HG02678 (cell line): ENCODE measurements around the gene CLSTN2.

Source experiments
- ATAC-seq: cut with Tn5 transposase; IDR thresholded peaks from one replicate; pipeline ENCODE4 v1.9.1; 2021; ENCODE audit warnings: mild to moderate bottlenecking, moderate library complexity; ENCODE audit not compliant: unreplicated experiment

Gene CLSTN2

DNA sequence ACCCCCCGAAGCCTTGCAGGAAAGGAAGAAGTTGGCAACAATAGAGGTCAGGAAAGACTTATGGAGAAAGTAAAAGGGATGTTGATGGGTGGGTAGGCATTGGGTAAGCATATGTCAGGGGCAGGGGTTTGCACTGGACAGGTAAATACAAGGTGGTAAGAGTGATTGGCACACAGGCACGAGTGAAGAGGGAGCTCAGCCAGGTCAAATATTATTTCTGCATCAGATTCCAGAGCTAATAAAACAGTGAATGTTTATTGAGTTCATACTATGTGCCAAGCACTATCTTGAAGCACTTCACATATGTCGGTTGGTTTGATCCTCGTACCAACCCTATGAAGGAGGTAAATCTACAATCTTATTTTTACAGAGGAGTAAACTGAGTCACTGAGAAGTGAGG lies 6.6 kb downstream of the CLSTN2 start:
- no peak for ATAC-seq

GRCh38 chr3:139944256-139944910 lies 9.4 kb downstream of the CLSTN2 start:
- no peak for ATAC-seq

- ATAC-seq = no peak
These were observed 10.4 kb downstream of the CLSTN2 start for GRCh38 chr3:139945386-139945785.

DNA sequence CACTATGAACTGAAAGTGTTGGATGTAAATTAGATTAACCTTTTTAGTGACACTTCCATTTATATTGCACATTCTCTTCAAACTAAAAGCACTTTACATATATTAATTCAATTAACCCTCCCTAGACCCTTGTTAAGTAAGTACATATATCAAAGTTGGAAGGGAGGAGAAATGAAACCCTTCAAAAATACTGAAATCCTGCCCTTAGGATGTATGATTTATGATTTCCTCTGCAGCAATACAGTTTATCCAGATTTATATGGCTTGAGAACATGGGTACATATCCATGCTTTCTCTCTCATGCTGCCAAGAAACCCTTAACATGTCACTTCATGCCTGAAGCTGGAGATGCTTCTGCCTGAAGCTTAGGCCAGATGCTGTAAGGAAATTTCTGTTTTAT lies 11.0 kb downstream of the CLSTN2 start:
- ATAC-seq = no peak

GRCh38 chr3:139948467-139948866 lies 13.5 kb downstream of the CLSTN2 start:
- no peak for ATAC-seq

DNA sequence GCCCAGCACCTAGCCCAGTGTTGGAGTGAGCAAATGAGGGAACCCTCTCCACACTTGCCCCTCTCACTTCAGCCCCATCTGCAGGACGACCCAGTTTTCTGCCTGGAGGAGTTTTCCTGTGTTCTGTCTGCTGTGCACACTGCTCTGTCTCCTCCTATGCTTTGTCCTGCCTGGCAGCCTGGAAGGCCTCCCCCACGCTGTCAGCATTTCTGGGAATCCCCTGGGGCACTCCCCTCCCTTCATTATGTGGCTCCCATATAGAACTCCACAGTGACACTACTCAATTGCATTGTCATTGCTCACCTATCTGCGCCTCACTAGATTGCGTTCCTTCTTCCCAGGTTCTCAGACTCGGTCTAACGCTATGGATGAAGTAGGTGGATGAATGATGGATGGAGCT lies 13.9 kb downstream of the CLSTN2 start:
- no peak for ATAC-seq

DNA sequence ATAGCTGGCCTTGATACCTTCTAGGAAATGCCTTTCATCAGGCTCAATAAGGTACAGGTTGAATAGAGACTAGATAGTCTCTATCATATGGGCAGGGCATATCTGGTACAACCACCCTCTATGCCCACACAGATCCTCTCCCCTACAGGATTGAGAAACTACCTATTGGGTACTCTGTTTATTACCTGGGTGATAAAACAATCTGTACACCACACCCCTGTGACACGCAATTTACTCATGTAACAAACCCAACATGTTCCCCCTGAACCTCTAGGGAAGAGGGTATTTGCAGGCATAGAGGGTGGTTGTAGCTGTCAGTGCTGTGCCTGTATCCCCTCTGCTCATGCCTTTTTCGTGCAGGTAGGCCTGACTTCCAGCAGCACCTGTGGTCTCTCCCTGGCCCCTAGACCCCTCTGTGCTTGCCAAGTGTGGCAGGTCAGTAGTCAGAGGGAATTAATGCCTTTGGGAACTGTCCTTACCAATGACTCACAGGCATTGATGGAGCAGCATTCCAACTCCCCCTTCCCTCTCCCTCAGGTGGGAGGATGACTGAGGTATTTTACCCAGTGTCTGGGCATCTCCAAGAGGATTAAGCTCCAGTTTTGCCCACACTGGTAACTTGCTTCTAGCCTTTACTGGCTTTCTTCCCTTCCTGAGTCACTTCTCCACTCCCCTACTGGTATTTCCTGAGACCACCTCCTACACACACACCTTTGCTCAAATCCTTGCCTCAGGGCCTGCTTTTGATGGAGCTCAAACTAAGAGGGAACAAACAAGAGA lies 18.3 kb downstream of the CLSTN2 start:
- ATAC-seq = no peak

DNA sequence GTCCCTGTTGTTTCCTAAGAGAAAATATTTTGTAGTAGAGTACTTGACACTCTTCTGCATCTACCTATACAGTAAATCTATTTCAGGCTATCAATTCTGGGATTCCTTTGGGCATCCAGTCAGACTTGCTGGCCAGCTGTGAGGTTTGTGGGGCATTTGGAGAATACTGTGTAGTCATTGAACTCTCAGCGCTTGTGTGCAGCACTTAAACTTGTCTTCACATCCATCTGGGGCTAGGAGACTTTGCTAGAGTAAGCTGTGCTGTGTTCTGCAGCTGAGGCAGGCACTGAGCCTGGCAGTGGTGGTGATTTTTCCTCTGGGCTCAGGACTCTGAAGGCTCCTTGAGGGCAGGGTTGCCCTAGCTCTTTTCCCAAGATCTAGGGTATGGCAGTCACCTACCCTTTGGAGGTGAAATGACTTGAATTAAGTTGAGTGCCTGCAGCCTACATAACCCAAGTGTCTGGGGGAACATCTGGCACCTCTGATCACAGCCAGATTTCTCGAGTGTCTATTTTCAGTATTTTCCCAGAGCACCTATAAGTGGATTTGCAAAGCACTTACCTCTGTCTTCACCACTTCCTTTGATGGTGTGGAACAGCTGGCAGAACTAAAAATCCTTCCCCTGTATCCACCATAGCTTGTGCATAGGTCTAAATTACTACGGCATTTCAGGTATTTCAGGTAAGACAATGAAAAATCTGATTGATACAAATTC lies 19.3 kb downstream of the CLSTN2 start:
- ATAC-seq = no peak

DNA sequence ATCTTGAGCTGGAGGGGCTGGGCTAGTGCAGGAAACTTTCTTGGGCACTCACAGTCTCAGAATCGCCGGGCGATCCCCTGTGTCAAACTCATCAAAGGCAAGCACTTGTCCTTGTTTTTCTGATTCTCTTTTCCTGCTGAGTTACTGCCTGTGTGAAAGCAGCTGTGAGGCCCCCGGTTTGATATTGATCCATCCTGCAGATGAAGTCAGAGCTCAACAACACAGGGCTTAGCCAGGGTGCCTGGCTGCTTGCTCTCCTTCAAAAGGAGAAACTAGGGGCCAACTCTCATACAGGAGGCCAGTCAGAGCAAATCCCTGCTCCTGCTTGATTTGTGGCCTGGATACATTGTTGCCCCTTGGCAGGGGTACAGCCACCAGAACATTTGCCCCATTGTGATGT lies 22.9 kb downstream of the CLSTN2 start:
- ATAC-seq = no peak

DNA sequence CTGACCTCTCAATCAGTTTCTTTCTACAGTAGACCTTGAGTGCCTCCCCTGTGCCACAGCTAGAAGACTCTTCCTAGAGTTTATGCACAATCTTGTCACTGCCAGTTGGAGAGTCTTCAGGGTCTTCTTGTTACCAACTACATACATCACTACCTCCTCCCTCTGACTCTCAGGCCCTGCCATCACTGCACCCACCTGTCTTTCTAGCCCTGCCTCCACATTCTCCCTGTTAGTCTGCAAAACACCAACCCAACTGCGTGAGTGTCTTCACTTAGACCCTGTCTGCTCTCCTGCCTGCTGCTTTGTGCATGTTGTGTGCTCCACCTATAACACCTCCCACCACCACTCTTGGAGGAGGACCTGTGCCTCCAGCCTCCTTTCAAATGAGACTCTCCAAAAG lies 34.4 kb downstream of the CLSTN2 start:
- ATAC-seq = no peak

- no peak for ATAC-seq
These were observed 35.5 kb downstream of the CLSTN2 start for GRCh38 chr3:139970526-139970925.

GRCh38 chr3:139974809-139975425 lies 39.9 kb downstream of the CLSTN2 start:
- ATAC-seq = no peak

GRCh38 chr3:139975594-139976365 lies 40.8 kb downstream of the CLSTN2 start:
- ATAC-seq = no peak

DNA sequence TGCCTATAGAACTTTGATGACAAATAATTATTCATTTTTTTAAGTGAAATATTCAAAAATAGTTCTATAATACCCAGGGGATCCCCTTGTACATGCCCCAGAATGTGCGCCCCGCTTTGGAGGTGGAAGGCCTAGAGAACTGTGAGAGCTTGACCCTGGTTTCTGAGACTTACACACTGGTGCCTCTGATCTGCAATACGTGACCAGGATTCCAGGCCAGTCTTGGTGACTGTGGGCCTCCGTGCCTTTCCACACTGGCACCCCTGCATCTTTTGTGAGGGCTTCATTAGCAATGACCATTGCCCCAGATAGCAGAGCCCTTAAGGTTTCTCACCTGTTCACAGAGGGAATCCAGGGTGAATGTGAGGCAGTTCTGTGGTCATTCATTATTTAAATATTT lies 44.0 kb downstream of the CLSTN2 start:
- no peak for ATAC-seq

- no peak for ATAC-seq
These were observed 45.0 kb downstream of the CLSTN2 start for GRCh38 chr3:139979991-139980390.

DNA sequence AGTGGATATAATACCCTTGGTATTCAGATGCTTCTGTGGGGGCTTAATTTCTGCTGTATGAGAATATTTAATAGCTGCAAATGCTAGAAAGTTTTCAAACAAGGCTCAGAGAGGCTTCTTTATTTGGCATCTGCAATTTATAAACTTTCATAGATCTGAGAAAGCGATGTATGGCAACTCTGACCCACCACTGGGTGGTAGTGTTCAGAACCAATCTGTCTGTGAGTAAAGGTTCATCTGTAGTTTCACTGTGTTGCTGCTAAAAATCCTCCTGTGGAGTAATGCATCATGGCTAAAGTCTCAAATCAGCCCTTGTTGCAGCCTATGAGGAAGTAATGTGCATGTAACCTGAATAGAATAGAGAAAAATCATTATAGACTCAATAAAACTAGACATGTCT lies 47.4 kb downstream of the CLSTN2 start:
- ATAC-seq = no peak

DNA sequence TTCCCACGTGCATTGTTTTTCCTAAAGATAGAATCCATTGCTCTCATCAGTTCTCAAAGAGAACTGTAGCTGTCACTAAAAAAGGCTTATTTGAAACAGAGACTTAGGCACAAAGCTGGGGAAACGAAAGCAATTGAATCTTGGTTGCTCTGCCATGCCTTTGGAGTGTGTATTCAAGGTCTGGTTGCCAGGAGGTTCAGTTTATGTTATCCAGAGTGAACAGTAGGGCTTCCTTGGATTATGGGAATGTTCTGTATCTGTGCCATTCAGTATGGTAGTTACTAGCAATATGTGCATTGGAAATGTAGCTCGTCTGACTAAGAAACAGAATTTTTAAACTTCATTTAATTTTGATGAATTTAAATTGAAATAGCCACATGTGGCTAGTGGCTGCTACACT lies 50.6 kb downstream of the CLSTN2 start:
- no peak for ATAC-seq

GRCh38 chr3:139987908-139988307 lies 52.9 kb downstream of the CLSTN2 start:
- ATAC-seq = no peak

- no peak for ATAC-seq
These were observed 53.6 kb downstream of the CLSTN2 start for GRCh38 chr3:139988472-139989156.

DNA sequence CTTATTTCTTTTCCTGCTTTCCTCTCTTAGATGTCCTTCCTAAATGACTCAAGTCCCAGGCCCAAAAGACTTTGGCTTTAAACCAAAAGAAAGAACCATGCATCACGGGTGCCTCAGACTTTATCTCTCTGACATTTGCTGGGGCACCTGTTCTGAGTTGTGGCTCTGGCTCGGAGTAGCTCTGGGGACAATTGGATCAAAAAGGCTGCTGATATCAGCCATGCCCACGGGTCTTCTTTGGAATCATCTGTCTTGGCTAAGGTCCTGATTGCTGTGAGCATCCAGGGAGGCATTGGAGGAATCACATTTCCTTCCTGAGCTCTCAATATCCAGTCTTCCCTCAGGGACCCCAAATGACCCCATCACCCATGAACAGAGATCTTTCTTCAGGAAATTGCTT lies 59.9 kb downstream of the CLSTN2 start:
- ATAC-seq = no peak
